ENCODE measurements around the gene CDCP2.

The CDCP2 gene

DNA sequence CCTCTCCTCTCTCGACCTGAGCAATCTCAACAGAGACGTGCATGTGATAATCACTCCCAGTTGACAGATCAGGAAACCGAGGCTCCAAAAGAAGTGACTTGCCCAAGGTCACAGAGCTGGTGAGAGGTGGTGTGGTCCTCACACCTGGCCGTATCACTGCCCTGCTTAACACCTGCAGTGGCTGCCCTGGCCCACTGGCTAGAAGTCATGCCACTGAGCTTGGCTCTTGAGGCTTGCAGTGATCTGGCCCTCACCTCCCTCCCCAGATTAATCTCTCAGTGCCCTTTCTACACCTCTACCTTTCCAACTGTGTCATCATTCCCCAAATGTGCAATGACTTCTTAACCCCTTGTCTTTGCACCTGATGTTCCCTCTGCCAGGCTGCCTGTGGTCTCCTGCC is 38.8 kb downstream of the CDCP2 start:
- no peak for DNase-seq (ENCODE audit: extremely low spot score)
- TF ChIP-seq, protein P1, sequence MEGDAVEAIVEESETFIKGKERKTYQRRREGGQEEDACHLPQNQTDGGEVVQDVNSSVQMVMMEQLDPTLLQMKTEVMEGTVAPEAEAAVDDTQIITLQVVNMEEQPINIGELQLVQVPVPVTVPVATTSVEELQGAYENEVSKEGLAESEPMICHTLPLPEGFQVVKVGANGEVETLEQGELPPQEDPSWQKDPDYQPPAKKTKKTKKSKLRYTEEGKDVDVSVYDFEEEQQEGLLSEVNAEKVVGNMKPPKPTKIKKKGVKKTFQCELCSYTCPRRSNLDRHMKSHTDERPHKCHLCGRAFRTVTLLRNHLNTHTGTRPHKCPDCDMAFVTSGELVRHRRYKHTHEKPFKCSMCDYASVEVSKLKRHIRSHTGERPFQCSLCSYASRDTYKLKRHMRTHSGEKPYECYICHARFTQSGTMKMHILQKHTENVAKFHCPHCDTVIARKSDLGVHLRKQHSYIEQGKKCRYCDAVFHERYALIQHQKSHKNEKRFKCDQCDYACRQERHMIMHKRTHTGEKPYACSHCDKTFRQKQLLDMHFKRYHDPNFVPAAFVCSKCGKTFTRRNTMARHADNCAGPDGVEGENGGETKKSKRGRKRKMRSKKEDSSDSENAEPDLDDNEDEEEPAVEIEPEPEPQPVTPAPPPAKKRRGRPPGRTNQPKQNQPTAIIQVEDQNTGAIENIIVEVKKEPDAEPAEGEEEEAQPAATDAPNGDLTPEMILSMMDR (IDR thresholded peaks at IDR 0.05; ENCODE audit: control extremely low read depth, extremely low read depth, low read depth, missing control alignments): no peak
- ChIA-PET POLR2A (no interaction called here), CTCF (interaction anchor here (1.2 to 2.2 kb wide), 4 partner anchors 9 to 376 kb away, joined by 3 to 9 read pairs (median 8); no protein-coding TSS in a partner anchor)

DNA sequence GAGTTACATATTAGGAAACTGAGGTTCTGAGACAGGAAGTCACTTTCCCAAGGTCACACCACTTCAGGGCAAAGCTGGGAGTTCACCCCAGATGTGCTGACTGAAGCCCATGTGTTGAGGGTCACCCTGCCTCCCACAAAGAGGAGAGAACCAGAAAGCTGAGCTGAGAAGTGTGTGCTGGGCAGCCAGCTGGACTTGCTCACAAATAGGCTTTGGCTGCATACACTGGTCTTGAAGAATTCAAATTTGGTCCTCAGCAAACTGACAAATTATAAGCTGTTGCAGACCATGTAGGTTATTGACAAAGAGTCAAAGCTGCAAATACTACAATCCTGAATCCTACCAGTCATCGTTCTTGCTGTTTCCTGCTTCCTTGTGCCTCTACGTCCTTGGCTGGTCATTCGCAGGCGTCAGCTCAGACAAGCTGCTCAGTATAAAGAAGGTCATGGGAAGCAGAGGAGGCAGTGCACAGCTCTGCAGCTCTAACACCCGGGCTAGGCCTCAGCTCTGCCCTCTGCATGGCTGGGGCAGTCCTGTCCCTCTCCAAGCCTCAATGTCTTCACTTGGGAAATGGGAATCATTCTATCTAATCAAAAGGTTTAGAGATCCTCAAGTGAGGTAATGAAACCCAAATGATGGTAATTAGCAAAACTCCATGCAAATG is 40.0 kb downstream of the CDCP2 start:
- TF ChIP-seq, protein P1 (IDR thresholded peaks at IDR 0.05; ENCODE audit: control extremely low read depth, extremely low read depth, low read depth, missing control alignments): no peak
- no peak for DNase-seq (ENCODE audit: extremely low spot score)
- ChIA-PET POLR2A (no interaction called here), CTCF (interaction anchor here (1.2 to 2.2 kb wide), 5 partner anchors 10 to 377 kb away, joined by 3 to 8 read pairs (median 6); no protein-coding TSS in a partner anchor)

DNA sequence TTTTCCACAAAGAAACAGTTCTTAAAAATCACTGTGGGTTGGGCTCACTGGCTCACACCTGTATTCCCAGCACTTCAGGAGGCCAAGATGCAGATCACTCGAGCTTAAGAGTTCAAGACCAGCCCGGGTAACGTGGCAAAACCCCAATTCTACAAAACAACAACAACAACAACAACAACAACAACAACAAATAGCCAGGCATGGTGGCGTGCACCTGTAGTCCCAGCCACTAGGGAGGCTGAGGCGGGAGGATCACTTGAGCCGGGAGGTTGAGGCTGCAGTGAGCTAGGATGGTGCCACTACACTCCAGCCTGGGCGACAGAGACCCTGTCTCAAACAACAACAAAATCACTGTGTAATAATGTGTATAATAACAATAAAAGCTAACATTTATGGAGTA is 40.8 kb downstream of the CDCP2 start:
- CTCF ChIA-PET: interaction anchor here (1.2 to 1.8 kb wide), 6 partner anchors 10 to 377 kb away, joined by 3 to 8 read pairs (median 4); no protein-coding TSS in a partner anchor

DNA sequence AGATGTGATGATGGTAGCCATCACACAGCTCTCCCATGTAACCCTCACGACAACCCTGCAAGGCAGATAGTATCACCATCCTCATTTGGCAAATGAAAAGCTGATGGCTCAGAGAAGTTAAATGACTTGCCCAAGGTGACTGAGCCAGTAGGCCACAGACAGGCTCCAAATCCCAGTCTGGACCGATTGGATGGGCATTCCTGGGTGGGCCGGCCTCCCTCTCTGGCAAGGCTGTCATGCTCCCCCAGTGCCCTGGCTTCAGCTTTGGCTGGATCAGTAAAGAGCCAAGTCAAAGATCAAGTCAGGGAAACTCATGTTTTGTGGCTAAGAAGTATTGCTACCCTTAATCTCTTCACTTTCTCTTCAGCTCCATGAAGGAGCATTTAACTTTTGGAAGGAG is 41.2 kb downstream of the CDCP2 start:
- TF ChIP-seq, protein P1 (IDR thresholded peaks at IDR 0.05; ENCODE audit: control extremely low read depth, extremely low read depth, low read depth, missing control alignments): no peak
- POLR2A ChIA-PET: no interaction called here
- DNase-seq (ENCODE audit: extremely low spot score): no peak
- CTCF ChIA-PET: interaction anchor here (0.7 to 1.8 kb wide), 6 partner anchors 10 to 378 kb away, joined by 3 to 6 read pairs (median 4); no protein-coding TSS in a partner anchor

More for the DNA sequence above, 40.8 kb downstream of the CDCP2 start:
- POLR2A ChIA-PET: no interaction called here
- TF ChIP-seq, protein P1 (IDR thresholded peaks at IDR 0.05; ENCODE audit: control extremely low read depth, extremely low read depth, low read depth, missing control alignments): no peak
- no peak for DNase-seq (ENCODE audit: extremely low spot score)

DNA sequence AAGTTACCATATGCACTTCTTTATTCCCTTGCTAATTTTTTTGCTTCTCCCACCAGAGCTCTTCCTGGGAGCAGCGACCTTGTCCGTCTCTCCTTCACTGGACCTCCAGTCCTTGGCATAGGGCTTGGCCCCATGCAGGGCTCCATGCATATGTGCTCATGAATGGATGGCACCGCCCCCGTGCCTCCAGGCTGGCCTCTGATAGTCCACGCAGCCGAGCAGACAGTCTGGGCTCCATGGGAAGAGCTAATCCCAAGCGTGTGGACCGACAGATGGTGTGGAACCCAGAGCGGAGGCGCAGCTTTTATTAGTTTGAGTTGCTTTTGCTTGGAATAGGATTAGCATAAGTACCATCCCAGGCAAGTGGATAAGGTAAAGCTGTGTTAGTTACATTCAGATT is 41.8 kb downstream of the CDCP2 start:
- DNase-seq (ENCODE audit: extremely low spot score): no peak
- TF ChIP-seq, protein P1 (IDR thresholded peaks at IDR 0.05; ENCODE audit: control extremely low read depth, extremely low read depth, low read depth, missing control alignments): no peak
- POLR2A ChIA-PET: interaction anchor here (0.5 kb wide), 1 partner anchor 87 kb away, joined by 3 read pairs; no protein-coding TSS in a partner anchor
- CTCF ChIA-PET: interaction anchor here (0.7 to 1.8 kb wide), 5 partner anchors 10 to 378 kb away, joined by 3 to 6 read pairs (median 3); no protein-coding TSS in a partner anchor

DNA sequence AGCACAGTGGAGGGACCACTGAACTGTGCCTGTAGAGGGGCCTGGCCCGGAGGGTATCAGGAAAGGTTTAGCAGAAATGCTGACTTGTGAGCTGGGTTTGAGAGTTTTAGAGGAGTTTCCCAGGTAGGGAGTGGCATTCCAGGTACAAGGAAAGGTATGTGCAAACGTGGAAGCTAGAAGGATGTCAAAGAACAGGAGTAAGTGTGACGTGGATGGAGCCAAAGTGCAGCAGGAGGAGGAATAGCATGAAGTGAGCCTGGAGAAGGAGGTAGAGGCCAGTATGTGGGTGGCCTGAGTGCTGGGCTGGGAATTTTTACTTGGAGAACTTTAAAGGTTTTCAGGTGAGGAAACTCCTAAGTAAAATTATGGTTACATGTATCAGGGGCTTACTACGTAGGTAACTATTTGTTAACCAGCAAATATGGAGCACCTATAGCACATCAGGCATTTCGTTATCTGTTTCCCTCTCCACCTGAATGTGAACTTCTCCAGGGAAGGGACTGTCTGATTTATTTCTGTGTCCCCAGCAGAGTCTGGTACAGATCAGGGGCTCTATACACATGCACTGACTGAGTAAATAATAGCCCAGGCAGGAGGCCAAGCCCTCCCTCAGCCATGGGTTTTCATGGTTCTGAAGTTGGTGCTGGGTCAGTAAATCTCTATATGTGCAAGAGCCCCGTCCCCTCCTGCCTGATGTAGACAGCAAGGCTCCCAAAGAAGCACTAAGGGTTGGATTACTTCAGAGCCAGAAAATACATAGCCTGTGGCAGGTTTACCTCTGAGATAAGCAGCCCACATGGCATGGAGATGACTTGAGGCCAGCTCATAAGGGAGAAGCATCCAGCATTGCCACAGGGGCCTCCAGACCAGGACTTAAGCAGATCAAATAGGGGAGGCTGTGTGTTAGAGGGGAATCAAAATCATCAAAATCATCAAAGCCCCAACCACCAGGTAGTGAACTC is 43.4 kb downstream of the CDCP2 start:
- no peak for DNase-seq (ENCODE audit: extremely low spot score)
- TF ChIP-seq, protein P1 (IDR thresholded peaks at IDR 0.05; ENCODE audit: control extremely low read depth, extremely low read depth, low read depth, missing control alignments): no peak
- ChIA-PET CTCF (interaction anchor here (1.7 kb wide), 1 partner anchor 9 kb away, joined by 5 read pairs; no protein-coding TSS in a partner anchor), POLR2A (no interaction called here)

Measured in GM10248 (cell line).